ENCODE results near the gene IGSF22. TPM values are rescaled to one million over a fixed set of nuclear protein-coding genes. Genes with fewer than 3 reads are reported as not detected.

The IGSF22 gene
- total and polyA plus RNA-seq, 8 donors, result 0.18 to 8.3 (median 0.56) TPM; not detected in 4

DNA sequence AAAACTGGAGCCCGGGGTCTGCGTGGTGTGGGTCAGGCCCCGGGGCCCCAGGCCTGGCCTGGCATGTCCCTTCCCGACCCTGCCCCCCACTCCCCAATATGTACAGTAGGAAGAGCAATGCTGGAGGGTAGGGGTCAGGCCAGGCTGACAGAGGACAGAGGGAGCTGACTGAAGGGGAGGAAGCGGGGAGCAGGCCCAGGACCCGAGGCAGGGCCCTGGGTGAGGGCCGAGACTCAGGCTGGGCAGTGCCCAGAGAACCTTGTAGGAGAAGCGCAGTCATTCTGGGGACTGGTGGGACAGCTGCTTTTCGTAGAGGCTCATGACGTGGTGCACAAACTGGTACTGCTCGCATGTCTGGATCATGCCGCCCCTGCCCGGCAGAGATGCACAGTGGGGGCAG lies 2.7 kb upstream of the IGSF22 start:
- H3K4me3 ChIP-seq, result no peak overlapping the region
- H3K36me3 ChIP-seq, result no peaks in the 10 kb centered on the region
- H3K4me1 ChIP-seq, result peaks cover 0 to 6% (median 5%) of the 10 kb centered on the region in 4 donors
- intact Hi-C loops (cut with DNase I; ENCODE audit: low total_unique reads), result no loop called here
- H3K9me3 ChIP-seq, result no peaks in the 10 kb centered on the region
- no peak for TF ChIP-seq POLR2A (IDR thresholded peaks at IDR 0.05)
- TF ChIP-seq, protein P1, sequence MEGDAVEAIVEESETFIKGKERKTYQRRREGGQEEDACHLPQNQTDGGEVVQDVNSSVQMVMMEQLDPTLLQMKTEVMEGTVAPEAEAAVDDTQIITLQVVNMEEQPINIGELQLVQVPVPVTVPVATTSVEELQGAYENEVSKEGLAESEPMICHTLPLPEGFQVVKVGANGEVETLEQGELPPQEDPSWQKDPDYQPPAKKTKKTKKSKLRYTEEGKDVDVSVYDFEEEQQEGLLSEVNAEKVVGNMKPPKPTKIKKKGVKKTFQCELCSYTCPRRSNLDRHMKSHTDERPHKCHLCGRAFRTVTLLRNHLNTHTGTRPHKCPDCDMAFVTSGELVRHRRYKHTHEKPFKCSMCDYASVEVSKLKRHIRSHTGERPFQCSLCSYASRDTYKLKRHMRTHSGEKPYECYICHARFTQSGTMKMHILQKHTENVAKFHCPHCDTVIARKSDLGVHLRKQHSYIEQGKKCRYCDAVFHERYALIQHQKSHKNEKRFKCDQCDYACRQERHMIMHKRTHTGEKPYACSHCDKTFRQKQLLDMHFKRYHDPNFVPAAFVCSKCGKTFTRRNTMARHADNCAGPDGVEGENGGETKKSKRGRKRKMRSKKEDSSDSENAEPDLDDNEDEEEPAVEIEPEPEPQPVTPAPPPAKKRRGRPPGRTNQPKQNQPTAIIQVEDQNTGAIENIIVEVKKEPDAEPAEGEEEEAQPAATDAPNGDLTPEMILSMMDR (IDR thresholded peaks at IDR 0.05), result no peak
- TF ChIP-seq POLR2AphosphoS5 (IDR thresholded peaks at IDR 0.05), result no peak
- no peak for TF ChIP-seq EP300 (IDR thresholded peaks at IDR 0.05)
- 88 to 93% (median 91%) methylated on average over 13 of the region's 13 CpGs for WGBS, 5 donors
- no peak for DNase-seq
- no peak overlapping the region for H3K27ac ChIP-seq
- H3K27me3 ChIP-seq, result no peaks in the 10 kb centered on the region

DNA sequence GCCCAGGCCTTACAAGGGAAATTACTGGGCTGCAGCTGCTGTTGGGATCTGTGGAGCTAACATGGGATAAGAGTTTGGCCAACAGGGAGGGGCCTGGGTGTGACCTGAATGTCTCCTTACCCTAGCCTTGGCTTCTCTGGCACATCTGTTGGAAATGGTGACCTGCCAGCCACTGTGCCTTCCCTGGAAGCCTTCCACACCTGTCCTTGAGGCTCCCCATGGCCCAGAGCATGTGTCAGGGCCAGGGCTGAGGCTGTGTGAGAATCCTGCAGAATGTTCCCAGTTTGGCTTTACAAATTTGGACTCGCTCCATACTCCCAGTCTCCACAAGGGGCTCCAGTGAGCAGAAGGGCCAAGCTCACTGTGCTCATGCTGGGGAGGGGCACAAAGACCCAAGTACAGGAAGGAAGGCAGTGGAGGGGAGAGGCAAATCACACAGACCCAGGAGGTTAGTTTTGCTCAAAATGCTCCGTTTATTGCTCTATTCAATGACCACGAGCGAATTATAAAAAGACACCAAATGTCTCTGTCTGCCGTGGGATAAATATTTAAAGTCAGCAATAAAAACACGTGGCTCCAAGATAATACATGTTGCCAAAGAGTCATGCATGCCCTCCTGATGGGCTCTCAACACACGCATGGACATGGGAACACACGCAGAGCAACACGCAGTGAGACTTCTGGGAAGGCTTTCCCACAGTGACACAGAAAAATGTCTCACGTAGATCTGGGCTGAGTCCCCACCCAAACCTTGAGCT lies 1.7 kb upstream of the IGSF22 start:
- H3K4me1 ChIP-seq, result peaks cover 0 to 6% (median 5%) of the 10 kb centered on the region in 4 donors
- H3K36me3 ChIP-seq, result no peaks in the 10 kb centered on the region
- H3K27ac ChIP-seq, result no peak overlapping the region
- no peaks in the 10 kb centered on the region for H3K27me3 ChIP-seq
- TF ChIP-seq, protein P1 (IDR thresholded peaks at IDR 0.05), result peak in 5 of 7 experiments; percentile 28 to 64 (median 46)
- TF ChIP-seq POLR2AphosphoS5 (IDR thresholded peaks at IDR 0.05), result no peak
- no peaks in the 10 kb centered on the region for H3K9me3 ChIP-seq
- 43 to 51% (median 48%) methylated on average over 10 of the region's 10 CpGs for WGBS, 5 donors
- H3K4me3 ChIP-seq, result no peak overlapping the region
- intact Hi-C loops (cut with DNase I; ENCODE audit: low total_unique reads), result no loop called here
- peak in 1 of 2 donors; percentile 76 for DNase-seq

DNA sequence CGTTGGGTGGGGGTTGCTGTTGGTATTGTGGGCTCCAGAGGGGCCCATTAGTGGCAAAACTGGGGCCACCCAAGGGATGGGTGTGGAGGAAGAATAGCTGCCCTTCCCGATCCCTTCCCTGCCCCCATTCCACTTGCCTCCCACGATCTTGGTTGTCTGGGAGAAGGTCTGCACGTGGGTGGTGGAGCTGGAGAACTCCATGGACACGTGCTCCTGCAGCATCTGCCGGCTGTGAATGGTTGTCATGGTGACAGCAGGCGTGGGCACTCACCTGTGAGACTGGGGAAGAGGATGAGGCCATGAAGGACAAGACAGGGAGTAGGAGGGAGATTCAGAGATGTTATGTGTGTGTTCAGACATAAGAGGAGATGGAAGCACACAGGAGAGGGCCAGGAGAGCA lies 2.0 kb downstream of the IGSF22 start:
- 36 to 52% (median 46%) methylated on average over 7 of the region's 7 CpGs for WGBS, 5 donors
- no peak overlapping the region for H3K27ac ChIP-seq
- TF ChIP-seq, protein P1 (IDR thresholded peaks at IDR 0.05), result no peak
- H3K9me3 ChIP-seq, result no peaks in the 10 kb centered on the region
- no peaks in the 10 kb centered on the region for H3K36me3 ChIP-seq
- H3K4me1 ChIP-seq, result peaks cover 0 to 27% (median 21%) of the 10 kb centered on the region in 4 donors
- H3K27me3 ChIP-seq, result peaks cover 0 to 4% (median 0%) of the 10 kb centered on the region in 3 donors
- intact Hi-C loops (cut with DNase I; ENCODE audit: low total_unique reads), result no loop called here
- no peak overlapping the region for H3K4me3 ChIP-seq
- peak in 1 of 2 donors; percentile 62 for DNase-seq

DNA sequence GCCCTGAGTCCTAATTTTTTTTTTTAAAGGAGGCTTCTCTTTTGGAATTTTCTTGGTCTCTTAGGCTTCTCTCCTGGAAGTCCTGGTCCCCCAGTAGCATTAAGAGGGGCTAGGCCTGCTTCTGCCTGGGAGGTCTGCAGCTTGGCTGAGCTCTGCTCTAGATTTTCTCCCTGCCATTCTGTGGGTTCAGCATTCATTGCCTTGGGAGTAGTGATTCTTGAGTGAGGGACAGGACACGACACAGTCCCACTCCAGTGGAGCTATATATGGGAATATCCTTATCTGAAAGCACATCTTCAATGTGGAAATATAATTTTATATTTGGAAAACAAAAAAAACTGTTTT lies 3.7 kb downstream of the IGSF22 start:
- peak overlapping the region in 2 of 4 donors; percentile 58 to 73 for H3K4me3 ChIP-seq
- peaks cover 0 to 22% (median 16%) of the 10 kb centered on the region in 4 donors for H3K4me1 ChIP-seq
- H3K27me3 ChIP-seq, result peaks cover 0 to 4% (median 0%) of the 10 kb centered on the region in 3 donors
- WGBS, 5 donors, result 68 to 80% (median 76%) methylated on average over 1 of the region's 1 CpG
- no peak for DNase-seq
- TF ChIP-seq POLR2A (IDR thresholded peaks at IDR 0.05) (no peak), EP300 (IDR thresholded peaks at IDR 0.05) (no peak), POLR2AphosphoS5 (IDR thresholded peaks at IDR 0.05) (no peak)
- TF ChIP-seq, protein P1 (IDR thresholded peaks at IDR 0.05), result peak in 2 of 7 experiments; percentile 5 to 20
- intact Hi-C loops (cut with DNase I; ENCODE audit: low total_unique reads), result no loop called here
- H3K9me3 ChIP-seq, result no peaks in the 10 kb centered on the region
- H3K27ac ChIP-seq, result peak overlapping the region in 2 of 5 donors; percentile 69 to 83
- no peaks in the 10 kb centered on the region for H3K36me3 ChIP-seq

Data from stomach (tissue), 9 donors.